Measurements from ENCODE around the gene RNU4-1.
A peak's percentile ranks its signal among the peaks of the same experiment; 100 is the strongest.

GRCh38 chr12:120292661-120293531 lies at the start of gene RNU4-1:
- TF ChIP-seq, protein P1, sequence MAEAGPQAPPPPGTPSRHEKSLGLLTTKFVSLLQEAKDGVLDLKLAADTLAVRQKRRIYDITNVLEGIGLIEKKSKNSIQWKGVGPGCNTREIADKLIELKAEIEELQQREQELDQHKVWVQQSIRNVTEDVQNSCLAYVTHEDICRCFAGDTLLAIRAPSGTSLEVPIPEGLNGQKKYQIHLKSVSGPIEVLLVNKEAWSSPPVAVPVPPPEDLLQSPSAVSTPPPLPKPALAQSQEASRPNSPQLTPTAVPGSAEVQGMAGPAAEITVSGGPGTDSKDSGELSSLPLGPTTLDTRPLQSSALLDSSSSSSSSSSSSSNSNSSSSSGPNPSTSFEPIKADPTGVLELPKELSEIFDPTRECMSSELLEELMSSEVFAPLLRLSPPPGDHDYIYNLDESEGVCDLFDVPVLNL (IDR thresholded peaks at IDR 0.05; ENCODE audit: low read depth, low read length), result no peak
- no peak for TF ChIP-seq ATF3 (IDR thresholded peaks at IDR 0.05; ENCODE audit: borderline replicate concordance, extremely low read depth, low read depth, low read length)
- no peak for TF ChIP-seq ZNF217 (IDR thresholded peaks at IDR 0.05)
- TF ChIP-seq SPI1 (IDR thresholded peaks at IDR 0.05; ENCODE audit: borderline replicate concordance, insufficient read depth, low read depth, low read length), result peak; percentile 56; the same call in 1 of the 2 replicates
- TF ChIP-seq RELA (IDR thresholded peaks at IDR 0.05; ENCODE audit: borderline replicate concordance, partially characterized antibody), result no peak

All from GM12878 (cell line).